Activated B cell treated with CpG ODN at 0.5 μM for 24 hours (primary cell): ENCODE measurements around the gene FAU. TPM values are rescaled to one million over a fixed set of nuclear protein-coding genes. Genes with fewer than 3 reads are reported as not detected.
A peak's percentile ranks its signal among the peaks of the same experiment; 100 is the strongest.

Experiments used
- ATAC-seq: fragments of 200-7000 bp; cut with Tn5 transposase; one replicate; pipeline ENCODE4 v1.10.0; 2021; ENCODE audit warnings: low read depth, mild to moderate bottlenecking, moderate library complexity
- CTCF ChIA-PET: fragments of 350-600 bp; sonication (Branson Sonifier 250); formaldehyde crosslinking; loops from one replicate; lab custom pipeline; 2021; ENCODE audit warnings: antibody characterized with exemption; lab: Charles Lee
- POLR2A ChIA-PET: fragments of 350-600 bp; sonication (Branson Sonifier 250); formaldehyde crosslinking; loops from one replicate; lab custom pipeline; 2021; ENCODE audit warnings: antibody characterized with exemption; lab: Charles Lee
- DNase-seq: peaks from one replicate; pipeline ENCODE4 v3.0.0; 2022
- H3K27ac Mint-ChIP-seq: one replicate; pipeline ENCODE4 v1.8.0; 2020; ENCODE audit warnings: mixed read lengths
- H3K27me3 Mint-ChIP-seq: one replicate; pipeline ENCODE4 v1.8.0; 2021; ENCODE audit warnings: mixed read lengths
- H3K36me3 Mint-ChIP-seq: one replicate; pipeline ENCODE4 v1.8.0; 2021; ENCODE audit warnings: low read depth, mixed read lengths
- H3K4me1 Mint-ChIP-seq: one replicate; pipeline ENCODE4 v1.8.0; 2021; ENCODE audit warnings: mixed read lengths
- H3K4me3 Mint-ChIP-seq: one replicate; pipeline ENCODE4 v1.8.0; 2020; ENCODE audit warnings: mild to moderate bottlenecking, mixed read lengths
- H3K9me3 Mint-ChIP-seq: one replicate; pipeline ENCODE4 v1.8.0; 2020; ENCODE audit warnings: mixed read lengths
- CTCF ChIP-seq: fragments of 200-600 bp; IDR thresholded peaks from one replicate; pipeline ENCODE4 v1.8.0; 2022; ENCODE audit warnings: antibody characterized with exemption, mild to moderate bottlenecking
- intact Hi-C: fragments of 100-400 bp; cut with micrococcal nuclease; formaldehyde crosslinking; loops from one replicate; pipeline ENCODE4 v1.15.1; 2024
- total RNA-seq: library from RNA; stranded (reverse); gene quantifications from 2 replicates; pipeline ENCODE4 v1.2.3, GENCODE V29; 2022

The FAU gene
- total RNA-seq, 1 donor from 2014 or later, result 1,416 TPM

GRCh38 chr11:65128182-65129145, 6.5 kb upstream of the FAU start:
- H3K27ac Mint-ChIP-seq, result peak overlapping the region; percentile 12
- no peak for TF ChIP-seq CTCF
- ChIA-PET POLR2A (interaction anchor here (0.7 to 13.5 kb wide), 3 partner anchors 11 to 1231 kb away, joined by 3 to 546 read pairs (median 163); partner anchors contain the start of genes CAPN1, FAU, MRPL49 and TM7SF2), CTCF (interaction anchor here (1.8 to 8.6 kb wide), 3 partner anchors 11 to 97 kb away, joined by 5 to 54 read pairs (median 28); partner anchors contain the start of genes CAPN1 and ZNHIT2)
- no peak for ATAC-seq
- H3K36me3 Mint-ChIP-seq, result peaks cover 92% of the 10 kb centered on the region
- no peaks in the 10 kb centered on the region for H3K27me3 Mint-ChIP-seq
- intact Hi-C loops, result no loop called here
- H3K4me3 Mint-ChIP-seq, result no peak overlapping the region
- peaks cover 54% of the 10 kb centered on the region for H3K4me1 Mint-ChIP-seq
- H3K9me3 Mint-ChIP-seq, result no peaks in the 10 kb centered on the region
- no peak for DNase-seq

GRCh38 chr11:65127473-65128181, 5.7 kb upstream of the FAU start:
- CTCF ChIA-PET, result interaction anchor here (8.6 kb wide), 1 partner anchor 53 kb away, joined by 54 read pairs; the partner anchor contains the start of gene CAPN1

GRCh38 chr11:65126624-65127274, 4.8 kb upstream of the FAU start:
- DNase-seq (no peak), ATAC-seq (no peak)
- Mint-ChIP-seq H3K27ac (peak overlapping the region; percentile 61), H3K4me3 (no peak overlapping the region), H3K36me3 (peaks cover 85% of the 10 kb centered on the region), H3K27me3 (no peaks in the 10 kb centered on the region), H3K4me1 (peaks cover 47% of the 10 kb centered on the region), H3K9me3 (no peaks in the 10 kb centered on the region)
- POLR2A ChIA-PET, result interaction anchor here (1.6 to 13.5 kb wide), 3 partner anchors 9 to 52 kb away, joined by 5 to 546 read pairs (median 163); partner anchors contain the start of genes CAPN1, FAU, MRPL49 and TM7SF2
- intact Hi-C loops, result no loop called here
- TF ChIP-seq CTCF, result no peak
- CTCF ChIA-PET, result interaction anchor here (0.9 to 1.4 kb wide), 2 partner anchors 17 to 55 kb away, joined by 4 to 6 read pairs; partner anchors contain the start of gene CAPN1

More at GRCh38 chr11:65127473-65128181, 5.7 kb upstream of the FAU start:
- DNase-seq, result no peak
- Mint-ChIP-seq H3K4me1 (peaks cover 49% of the 10 kb centered on the region), H3K4me3 (no peak overlapping the region), H3K36me3 (peaks cover 84% of the 10 kb centered on the region), H3K27ac (peak overlapping the region; percentile 12), H3K9me3 (no peaks in the 10 kb centered on the region), H3K27me3 (no peaks in the 10 kb centered on the region)
- POLR2A ChIA-PET, result interaction anchor here (9.5 to 13.5 kb wide), 2 partner anchors 10 to 51 kb away, joined by 163 to 546 read pairs; partner anchors contain the start of genes CAPN1, FAU, MRPL49 and TM7SF2
- no peak for TF ChIP-seq CTCF
- no peak for ATAC-seq
- intact Hi-C loops, result no loop called here

GRCh38 chr11:65125197-65126056, 3.5 kb upstream of the FAU start:
- no peaks in the 10 kb centered on the region for H3K9me3 Mint-ChIP-seq
- ChIA-PET POLR2A (interaction anchor here (1.6 to 13.5 kb wide), 2 partner anchors 8 to 10 kb away, joined by 5 to 546 read pairs; partner anchors contain the start of genes FAU, MRPL49, TM7SF2 and ZNHIT2), CTCF (interaction anchor here (0.6 to 1.4 kb wide), 3 partner anchors 10 to 56 kb away, joined by 3 to 6 read pairs (median 3); partner anchors contain the start of gene CAPN1)
- H3K27me3 Mint-ChIP-seq, result no peaks in the 10 kb centered on the region
- DNase-seq (no peak), ATAC-seq (no peak)
- intact Hi-C loops, result no loop called here
- no peak overlapping the region for H3K4me3 Mint-ChIP-seq
- TF ChIP-seq CTCF, result no peak
- peaks cover 47% of the 10 kb centered on the region for H3K4me1 Mint-ChIP-seq
- H3K27ac Mint-ChIP-seq, result no peak overlapping the region
- peaks cover 85% of the 10 kb centered on the region for H3K36me3 Mint-ChIP-seq
